GM12878 (cell line): ENCODE data around the gene MIEF1. TPM values are rescaled to one million over a fixed set of nuclear protein-coding genes. Genes with fewer than 3 reads are reported as not detected.

Source experiments
- ATAC-seq: fragments of 200-7000 bp; cut with Tn5 transposase; 3 replicates; pipeline ENCODE4 v1.9.1; 2020; ENCODE audit warnings: mild to moderate bottlenecking, moderate library complexity
- BruUV-seq: library from RNA; stranded (reverse); fragments of 400-500 nt; replicated peaks from 2 replicates; lab custom pipeline; 2021; lab: Mats Ljungman, UMichigan
- CTCF ChIA-PET: fragments of 300-600 bp; sonication (Branson Sonifier 250); formaldehyde crosslinking; extraction: SDS; loops from one replicate; lab custom pipeline; 2021; ENCODE audit warnings: inconsistent platforms; lab: Yijun Ruan, JAX
- POLR2A ChIA-PET: fragments of 350-600 bp; formaldehyde crosslinking; extraction: SDS; loops from one replicate; lab custom pipeline; 2021; ENCODE audit warnings: inconsistent platforms; lab: Charles Lee
- RAD21 ChIA-PET: fragments of 300-600 bp; sonication (Branson Sonifier 250); formaldehyde crosslinking; loops from one replicate; lab custom pipeline; 2023; ENCODE audit warnings: antibody characterized with exemption; ENCODE audit not compliant: unreplicated experiment; lab: Charles Lee
- SMC1A ChIA-PET: fragments of 300-600 bp; sonication (Branson Sonifier 250); formaldehyde crosslinking; loops from one replicate; lab custom pipeline; 2023; ENCODE audit not compliant: unreplicated experiment, uncharacterized antibody; lab: Charles Lee
- DNase-seq: peaks from one replicate; pipeline ENCODE4 v3.0.0-alpha.2; 2011; ENCODE audit warnings: low read depth, low spot score
- FAIRE-seq: peaks from 3 replicates; lab custom pipeline; 2011; peaks lifted over from hg19 to GRCh38; lab: Jason Lieb, UNC
- H2AFZ ChIP-seq: 2 replicates; pipeline ENCODE4 v1.6.0; 2011; ENCODE audit warnings: low read depth, low read length, control low read depth; ENCODE audit not compliant: control insufficient read depth
- H3K27ac ChIP-seq: 2 replicates; pipeline ENCODE4 v1.5.1; 2011; ENCODE audit warnings: control low read depth; ENCODE audit not compliant: control insufficient read depth, insufficient read depth
- H3K27me3 ChIP-seq, 2 experiments: replicated peaks in 1 of 2; 2 replicates each; pipeline versions ENCODE4 v1.6.0 to v1.6.1; 2011; ENCODE audit warnings: low read length in 1 of 2; ENCODE audit not compliant: control insufficient read depth in 2 of 2, insufficient read depth in 2 of 2
- H3K36me3 ChIP-seq, 2 experiments: 2 replicates each; pipeline ENCODE4 v1.5.1; 2011; ENCODE audit warnings: low read length in 1 of 2; ENCODE audit not compliant: control insufficient read depth in 2 of 2, insufficient read depth in 2 of 2
- H3K4me1 ChIP-seq: 2 replicates; pipeline ENCODE4 v1.6.1; 2011; ENCODE audit warnings: mild to moderate bottlenecking, low read length, moderate library complexity, mixed read lengths; ENCODE audit not compliant: control insufficient read depth, insufficient read depth
- H3K4me2 ChIP-seq: 2 replicates; pipeline ENCODE4 v1.6.0; 2011; ENCODE audit warnings: control low read depth; ENCODE audit not compliant: control insufficient read depth, insufficient read depth
- H3K4me3 ChIP-seq: fragments of 200-600 bp; sonication (generic); 2 replicates; pipeline ENCODE4 v1.5.1; 2016
- H3K79me2 ChIP-seq: 2 replicates; pipeline ENCODE4 v1.6.0; 2011; ENCODE audit warnings: low read length; ENCODE audit not compliant: control insufficient read depth, insufficient read depth
- H3K9ac ChIP-seq: 2 replicates; pipeline ENCODE4 v1.8.0; 2011; ENCODE audit warnings: low read length, control low read depth, mixed read lengths; ENCODE audit not compliant: control insufficient read depth, insufficient read depth
- H3K9me3 ChIP-seq: replicated peaks from 3 replicates; pipeline ENCODE4 v1.5.1; 2011; ENCODE audit warnings: mild to moderate bottlenecking, low read length; ENCODE audit not compliant: control insufficient read depth, insufficient read depth
- H4K20me1 ChIP-seq: 2 replicates; pipeline ENCODE4 v1.6.0; 2011; ENCODE audit not compliant: control insufficient read depth, insufficient read depth
- ASH2L ChIP-seq: fragments of 300-600, 200-600 bp; sonication (generic); IDR thresholded peaks from 2 replicates; pipeline ENCODE4 v1.6.1; 2017; ENCODE audit warnings: low read depth, mild to moderate bottlenecking, borderline replicate concordance
- CREB1 ChIP-seq: IDR thresholded peaks from 2 replicates; pipeline ENCODE4 v1.6.1; 2012; ENCODE audit warnings: low read depth, mild to moderate bottlenecking, inconsistent platforms
- EP300 ChIP-seq, 2 experiments: fragments of 150-350 bp in 1 of 2; IDR thresholded peaks; 2 replicates each; pipeline ENCODE4 v1.6.1; 2011 to 2012; ENCODE audit warnings: low read depth in 2 of 2, low read length in 2 of 2, borderline replicate concordance in 1 of 2, improper control_type of control experiment in 1 of 2, inconsistent platforms in 1 of 2; ENCODE audit not compliant: control insufficient read depth in 1 of 2
- ETV6 ChIP-seq, 2 experiments: fragments of 450-650 bp in 1 of 2; IDR thresholded peaks in 1 of 2; conservative IDR thresholded peaks in 1 of 2; 2 replicates each; pipeline ENCODE4 v1.6.1; 2014; ENCODE audit warnings: antibody characterized with exemption in 1 of 2, borderline replicate concordance in 1 of 2, low read depth in 1 of 2, mild to moderate bottlenecking in 1 of 2, moderate library complexity in 1 of 2
- FOXK2 ChIP-seq: fragments of 450-650 bp; IDR thresholded peaks from 2 replicates; pipeline ENCODE4 v1.6.1; 2017; ENCODE audit warnings: mild to moderate bottlenecking, moderate library complexity
- FOXM1 ChIP-seq: IDR thresholded peaks from 2 replicates; pipeline ENCODE4 v1.6.1; 2012; ENCODE audit warnings: low read depth, mild to moderate bottlenecking, inconsistent platforms, low read length, moderate library complexity
- GATAD2B ChIP-seq: fragments of 450-650 bp; conservative IDR thresholded peaks from 2 replicates; pipeline ENCODE4 v1.6.1; 2017; ENCODE audit warnings: low read depth, mild to moderate bottlenecking, moderate library complexity
- HDAC2 ChIP-seq: fragments of 200-600 bp; sonication (generic); IDR thresholded peaks from 2 replicates; pipeline ENCODE4 v1.6.1; 2017
- KAT2A ChIP-seq: conservative IDR thresholded peaks from 2 replicates; pipeline ENCODE4 v1.6.1; 2011; ENCODE audit warnings: low read depth, low read length; ENCODE audit not compliant: control insufficient read depth
- MTA3 ChIP-seq: IDR thresholded peaks from 2 replicates; pipeline ENCODE4 v1.6.1; 2012; ENCODE audit warnings: low read length, inconsistent platforms, borderline replicate concordance
- MXI1 ChIP-seq: fragments of 150-350 bp; IDR thresholded peaks from 2 replicates; pipeline ENCODE4 v1.6.1; 2011; ENCODE audit warnings: low read depth, mild to moderate bottlenecking, inconsistent platforms, low read length, improper control_type of control experiment
- RBBP5 ChIP-seq: fragments of 200-600 bp; sonication (generic); conservative IDR thresholded peaks from 2 replicates; pipeline ENCODE4 v1.6.1; 2016
- SP1 ChIP-seq: IDR thresholded peaks from one replicate; pipeline ENCODE4 v1.6.1; 2011; ENCODE audit warnings: low read depth, low read length
- SUPT20H ChIP-seq: IDR thresholded peaks from 2 replicates; pipeline ENCODE4 v1.6.1; 2011; ENCODE audit warnings: low read depth, mild to moderate bottlenecking, low read length, moderate library complexity, borderline replicate concordance; ENCODE audit not compliant: control insufficient read depth
- ZNF24 ChIP-seq: fragments of 450-650 bp; IDR thresholded peaks from 2 replicates; pipeline ENCODE4 v1.6.1; 2017; ENCODE audit warnings: antibody characterized with exemption, mild to moderate bottlenecking
- ZSCAN29 ChIP-seq: fragments of 450-650 bp; IDR thresholded peaks from 2 replicates; pipeline ENCODE4 v1.6.1; 2017; ENCODE audit warnings: mild to moderate bottlenecking, moderate library complexity
- WGBS: methylation state at CpG from one replicate; pipeline ENCODE4 v1.1.6; 2016; ENCODE audit warnings: low lambda C conversion rate; ENCODE audit not compliant: insufficient replicate concordance, insufficient coverage; ENCODE audit errors: missing lambda C conversion rate; 5-methylcytosine and 5-hydroxymethylcytosine counted together
- in situ Hi-C: fragments of 300-500 bp; cut with MboI; formaldehyde crosslinking; loops from 9 replicates; pipeline ENCODE4 v1.14.3; 2018; ENCODE audit warnings: mixed read lengths
- intact Hi-C: fragments of 100-400 bp; cut with micrococcal nuclease; formaldehyde crosslinking; loops from one replicate; pipeline ENCODE4 v1.14.2; 2022; ENCODE audit not compliant: unreplicated experiment
- polyA plus RNA-seq, 11 experiments: library from polyadenylated mRNA; depleted of rRNA in 4 of 11; unstranded in 6 of 11; stranded (reverse) in 5 of 11; fragments of >200 nt; fragmentation: Nextera tagmentation in 4 of 11; fragmentation: Illumina TruSeq in 1 of 11; extraction: Ambion mirVana in 4 of 11; extraction: Trizol in 1 of 11; gene quantifications; 1 replicate in 1 of 11; 2 replicates in 10 of 11; pipeline versions ENCODE4 v1.2.1 to v1.2.3, GENCODE V29; 2011 to 2016; ENCODE audit warnings: inconsistent platforms in 2 of 11, missing spikeins in 2 of 11, low read depth in 1 of 11
- total RNA-seq, 4 experiments: library from RNA; depleted of rRNA in 3 of 4; stranded (reverse); fragments of >200 nt in 3 of 4; fragmentation: Illumina TruSeq in 1 of 4; extraction: Trizol in 1 of 4; gene quantifications; 2 replicates each; pipeline versions ENCODE4 v1.2.1 to v1.2.3, GENCODE V29; 2013 to 2021
- TF ChIP-seq, protein P1 (sequence below): fragments of 450-650 bp; formaldehyde crosslinking; IDR thresholded peaks from 2 replicates; pipeline ENCODE4 v1.5.0; 2022; ENCODE audit warnings: mild to moderate bottlenecking, missing genetic modification characterization
- TF ChIP-seq, protein P2 (sequence below): fragments of 450-650 bp; IDR thresholded peaks from 2 replicates; pipeline ENCODE4 v1.6.1; 2017; ENCODE audit warnings: mild to moderate bottlenecking, low read depth, inconsistent platforms; ENCODE audit not compliant: poor library complexity, severe bottlenecking

MIEF1 gene
- total and polyA plus RNA-seq, 10 of the 15 experiments (the other 5 are each of a cell fraction or from before 2014, with no cell fraction given) = 12.4 to 52.3 (median 29.3) TPM

DNA sequence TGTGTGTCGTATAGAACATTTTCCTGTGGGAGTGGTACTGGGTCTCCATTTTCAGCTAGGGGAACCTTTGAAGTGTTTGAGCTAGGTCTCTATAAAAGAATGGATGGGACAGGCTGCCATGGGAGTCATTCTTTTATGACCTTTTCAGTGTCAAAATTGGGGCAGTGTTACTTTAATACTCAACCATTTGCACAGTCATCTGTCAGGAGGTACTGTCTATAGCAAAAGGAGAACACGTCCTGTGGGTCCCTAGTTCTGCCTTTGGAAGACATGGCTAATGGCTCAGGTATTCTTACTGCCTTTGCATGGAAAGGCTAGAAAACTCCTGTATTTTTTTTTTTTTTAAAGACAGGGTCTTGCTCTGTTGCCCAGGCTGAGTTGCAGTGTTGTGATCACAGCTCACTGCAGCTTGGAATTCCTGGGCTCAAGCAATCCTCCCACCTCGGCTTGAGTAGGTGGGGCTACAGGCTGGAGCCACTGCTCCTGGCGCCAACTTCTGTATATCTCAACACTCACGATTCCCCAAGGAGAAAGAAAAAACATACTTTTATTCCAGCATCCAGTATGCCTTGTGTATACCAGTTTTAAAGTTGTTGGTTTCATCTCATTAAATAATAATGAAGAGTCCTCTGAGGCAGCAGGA lies 16.2 kb downstream of the MIEF1 start:
- H3K9ac ChIP-seq = 0 out of 2 replicates have a peak overlapping the region, but pooled peaks have one; percentile 99
- RAD21 ChIA-PET = interaction anchor here (1.0 to 3.2 kb wide), 4 partner anchors 11 to 118 kb away, joined by 3 to 17 read pairs (median 4); partner anchors contain the start of genes MIEF1 and TAB1
- peaks cover 18% of the 10 kb centered on the region for H3K4me1 ChIP-seq
- SMC1A ChIA-PET = interaction anchor here (0.7 to 3.8 kb wide), 7 partner anchors 11 to 519 kb away, joined by 3 to 30 read pairs (median 3); partner anchors contain the start of gene MIEF1
- no peaks in the 10 kb centered on the region for H3K9me3 ChIP-seq
- 81% methylated on average over 5 of the region's 5 CpGs for WGBS
- H2AFZ ChIP-seq = no peak overlapping the region
- no peaks in the 10 kb centered on the region for H3K27me3 ChIP-seq
- peak overlapping the region; percentile 91 for H3K4me2 ChIP-seq
- BruUV-seq = no TSS peak
- H3K79me2 ChIP-seq = peaks cover 52% of the 10 kb centered on the region
- intact Hi-C loops (loop anchor here (5.0 kb wide), 1 partner anchor 121 kb away; the partner anchor contains the start of gene TAB1), in situ Hi-C loops (loop anchor here (25.0 kb wide), 1 partner anchor 356 kb away; the partner anchor contains the start of gene CBX7)
- H4K20me1 ChIP-seq = 0 out of 2 replicates have a peak, but pooled peaks cover 13% of the 10 kb centered on the region
- ATAC-seq (no peak), DNase-seq (no peak), FAIRE-seq (no peak)
- H3K27ac ChIP-seq = peak overlapping the region; percentile 96; the same call in 1 of the 2 replicates
- 0 out of 2 replicates have a peak overlapping the region, but pooled peaks have one; percentile 77 for H3K4me3 ChIP-seq
- peaks cover 32 to 37% of the 10 kb centered on the region in 2 experiments; a peak in 3 of 4 replicates for H3K36me3 ChIP-seq
- CTCF ChIA-PET = interaction anchor here (0.6 to 8.0 kb wide), 13 partner anchors 11 to 347 kb away, joined by 3 to 75 read pairs (median 4); partner anchors contain the start of genes MIEF1, RPS19BP1 and TAB1
- POLR2A ChIA-PET = interaction anchor here (1.3 to 1.6 kb wide), 3 partner anchors 10 to 16 kb away, joined by 3 to 4 read pairs (median 4); partner anchors contain the start of gene MIEF1
- TF ChIP-seq, protein P1, sequence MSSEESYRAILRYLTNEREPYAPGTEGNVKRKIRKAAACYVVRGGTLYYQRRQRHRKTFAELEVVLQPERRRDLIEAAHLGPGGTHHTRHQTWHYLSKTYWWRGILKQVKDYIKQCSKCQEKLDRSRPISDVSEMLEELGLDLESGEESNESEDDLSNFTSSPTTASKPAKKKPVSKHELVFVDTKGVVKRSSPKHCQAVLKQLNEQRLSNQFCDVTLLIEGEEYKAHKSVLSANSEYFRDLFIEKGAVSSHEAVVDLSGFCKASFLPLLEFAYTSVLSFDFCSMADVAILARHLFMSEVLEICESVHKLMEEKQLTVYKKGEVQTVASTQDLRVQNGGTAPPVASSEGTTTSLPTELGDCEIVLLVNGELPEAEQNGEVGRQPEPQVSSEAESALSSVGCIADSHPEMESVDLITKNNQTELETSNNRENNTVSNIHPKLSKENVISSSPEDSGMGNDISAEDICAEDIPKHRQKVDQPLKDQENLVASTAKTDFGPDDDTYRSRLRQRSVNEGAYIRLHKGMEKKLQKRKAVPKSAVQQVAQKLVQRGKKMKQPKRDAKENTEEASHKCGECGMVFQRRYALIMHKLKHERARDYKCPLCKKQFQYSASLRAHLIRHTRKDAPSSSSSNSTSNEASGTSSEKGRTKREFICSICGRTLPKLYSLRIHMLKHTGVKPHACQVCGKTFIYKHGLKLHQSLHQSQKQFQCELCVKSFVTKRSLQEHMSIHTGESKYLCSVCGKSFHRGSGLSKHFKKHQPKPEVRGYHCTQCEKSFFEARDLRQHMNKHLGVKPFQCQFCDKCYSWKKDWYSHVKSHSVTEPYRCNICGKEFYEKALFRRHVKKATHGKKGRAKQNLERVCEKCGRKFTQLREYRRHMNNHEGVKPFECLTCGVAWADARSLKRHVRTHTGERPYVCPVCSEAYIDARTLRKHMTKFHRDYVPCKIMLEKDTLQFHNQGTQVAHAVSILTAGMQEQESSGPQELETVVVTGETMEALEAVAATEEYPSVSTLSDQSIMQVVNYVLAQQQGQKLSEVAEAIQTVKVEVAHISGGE = no peak
- TF ChIP-seq RBBP5 (no peak), FOXK2 (no peak), FOXM1 (no peak), ETV6 (conservative IDR thresholded peaks at IDR 0.05 in 1 of 2, IDR thresholded peaks at IDR 0.05 in 1 of 2; ENCODE audit: borderline replicate concordance in 1 of 2, low read depth in 1 of 2) (no peak), GATAD2B (no peak), ASH2L (no peak), HDAC2 (no peak), CREB1 (no peak), SUPT20H (no peak), ZSCAN29 (no peak), SP1 (no peak), MTA3 (no peak), KAT2A (no peak), EP300 (IDR thresholded peaks at IDR 0.05; ENCODE audit: borderline replicate concordance in 1 of 2, control insufficient read depth in 1 of 2, low read depth in 2 of 2, low read length in 2 of 2) (no peak), MXI1 (no peak), ZNF24 (no peak)
- TF ChIP-seq, protein P2, sequence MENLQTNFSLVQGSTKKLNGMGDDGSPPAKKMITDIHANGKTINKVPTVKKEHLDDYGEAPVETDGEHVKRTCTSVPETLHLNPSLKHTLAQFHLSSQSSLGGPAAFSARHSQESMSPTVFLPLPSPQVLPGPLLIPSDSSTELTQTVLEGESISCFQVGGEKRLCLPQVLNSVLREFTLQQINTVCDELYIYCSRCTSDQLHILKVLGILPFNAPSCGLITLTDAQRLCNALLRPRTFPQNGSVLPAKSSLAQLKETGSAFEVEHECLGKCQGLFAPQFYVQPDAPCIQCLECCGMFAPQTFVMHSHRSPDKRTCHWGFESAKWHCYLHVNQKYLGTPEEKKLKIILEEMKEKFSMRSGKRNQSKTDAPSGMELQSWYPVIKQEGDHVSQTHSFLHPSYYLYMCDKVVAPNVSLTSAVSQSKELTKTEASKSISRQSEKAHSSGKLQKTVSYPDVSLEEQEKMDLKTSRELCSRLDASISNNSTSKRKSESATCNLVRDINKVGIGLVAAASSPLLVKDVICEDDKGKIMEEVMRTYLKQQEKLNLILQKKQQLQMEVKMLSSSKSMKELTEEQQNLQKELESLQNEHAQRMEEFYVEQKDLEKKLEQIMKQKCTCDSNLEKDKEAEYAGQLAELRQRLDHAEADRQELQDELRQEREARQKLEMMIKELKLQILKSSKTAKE = no peak
